GM21526 (cell line): ENCODE results near the gene GTF2IRD2.
"Not testable (repeated sequence)": the region's sequence is repeated elsewhere in the genome, so short reads cannot be mapped to it uniquely, and the experiment has no call there.

Source experiments
- ATAC-seq: cut with Tn5 transposase; IDR thresholded peaks from one replicate; pipeline ENCODE4 v1.9.1; 2021; ENCODE audit warnings: moderate library complexity; ENCODE audit not compliant: unreplicated experiment, low FRiP score

The GTF2IRD2 gene

DNA sequence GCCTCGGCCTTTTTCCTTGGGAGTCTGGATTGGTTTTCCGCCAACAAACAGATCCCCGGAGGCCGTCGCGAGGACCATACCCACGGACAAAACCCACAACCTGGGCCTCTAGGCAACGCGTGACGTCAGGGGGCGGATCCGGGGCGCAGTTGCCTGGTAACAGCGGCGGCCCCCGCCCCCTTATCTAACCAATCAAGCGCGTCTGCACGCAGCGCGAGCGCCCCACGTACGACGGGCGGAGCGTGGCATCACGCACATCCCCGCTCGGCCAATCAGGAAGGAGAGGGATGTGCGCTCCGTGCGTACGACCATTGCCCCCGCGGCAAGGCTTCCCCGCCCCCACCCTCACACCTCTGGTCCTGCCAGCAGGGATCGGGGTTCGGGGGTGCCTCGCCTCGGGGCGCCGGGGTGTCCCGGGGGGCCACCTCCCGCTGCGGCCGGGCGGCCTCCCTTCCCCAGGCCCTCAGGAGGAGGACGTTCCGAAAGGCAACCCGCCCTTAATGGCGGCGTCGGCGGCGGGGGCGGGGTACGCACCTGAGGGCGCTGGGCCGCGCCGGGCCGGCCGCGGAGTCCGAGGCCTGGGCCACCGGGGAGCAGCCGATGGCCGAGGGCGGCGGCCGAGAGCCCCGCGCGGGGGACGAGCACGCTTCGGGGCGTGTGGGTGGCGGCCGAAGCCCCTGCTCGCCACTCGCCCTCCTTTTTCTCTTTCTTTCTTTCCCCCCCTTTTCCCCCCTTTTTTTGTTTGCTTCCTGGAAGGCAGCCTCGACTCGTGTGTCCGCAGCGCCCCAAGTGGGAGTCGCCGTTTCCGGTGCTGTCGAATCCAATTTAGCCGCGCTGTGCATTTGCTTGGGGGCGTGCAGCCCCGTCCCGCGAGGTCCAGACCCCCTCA lies at the start of gene GTF2IRD2:
TSS of gene GTF2IRD2 (minus strand) at position 773 of the 889 bp plus-strand sequence. CDS start 15,227 bp downstream, outside the sequence.
- peak; percentile 77 for ATAC-seq

DNA sequence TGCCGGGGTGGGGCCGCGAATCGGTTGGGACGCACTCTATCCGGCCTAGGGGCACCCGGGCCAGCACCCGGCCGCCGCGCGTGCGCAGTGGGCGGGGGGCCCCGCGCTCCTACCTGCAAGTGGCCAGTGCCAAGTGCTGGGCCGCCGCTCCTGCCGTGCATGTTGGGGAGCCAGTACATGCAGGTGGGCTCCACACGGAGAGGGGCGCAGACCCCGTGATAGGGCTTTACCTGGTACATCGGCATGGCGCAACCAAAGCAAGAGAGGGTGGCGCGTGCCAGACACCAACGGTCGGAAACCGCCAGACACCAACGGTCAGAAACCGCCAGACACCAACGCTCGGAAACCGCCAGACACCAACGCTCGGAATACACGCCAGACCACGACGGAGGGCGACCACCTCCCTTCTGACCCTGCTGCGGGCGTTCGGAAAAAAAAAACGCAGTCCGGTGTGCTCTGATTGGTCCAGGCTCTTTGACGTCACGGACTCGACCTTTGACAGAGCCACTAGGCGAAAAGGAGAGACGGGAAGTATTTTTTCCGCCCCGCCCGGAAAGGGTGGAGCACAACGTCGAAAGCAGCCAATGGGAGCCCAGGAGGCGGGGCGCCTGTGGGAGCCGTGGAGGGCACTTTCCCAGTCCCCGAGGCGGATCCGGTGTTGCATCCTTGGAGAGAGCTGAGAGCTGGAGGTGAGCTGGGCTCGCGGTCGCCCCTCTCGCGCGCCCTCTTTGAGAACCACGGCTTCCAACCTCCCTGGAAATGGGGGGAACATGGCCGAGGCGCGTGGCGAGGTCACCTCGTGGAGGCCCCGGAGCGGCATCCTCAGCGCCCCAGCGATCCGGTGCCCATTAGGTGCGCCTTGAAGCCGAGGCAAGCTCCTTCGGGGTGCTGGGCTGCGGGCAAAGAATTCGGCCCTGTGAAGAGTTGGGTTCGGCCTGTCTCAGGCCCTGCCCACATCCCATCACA lies 39.0 kb upstream of the GTF2IRD2 start:
- not testable (repeated sequence) for ATAC-seq

DNA sequence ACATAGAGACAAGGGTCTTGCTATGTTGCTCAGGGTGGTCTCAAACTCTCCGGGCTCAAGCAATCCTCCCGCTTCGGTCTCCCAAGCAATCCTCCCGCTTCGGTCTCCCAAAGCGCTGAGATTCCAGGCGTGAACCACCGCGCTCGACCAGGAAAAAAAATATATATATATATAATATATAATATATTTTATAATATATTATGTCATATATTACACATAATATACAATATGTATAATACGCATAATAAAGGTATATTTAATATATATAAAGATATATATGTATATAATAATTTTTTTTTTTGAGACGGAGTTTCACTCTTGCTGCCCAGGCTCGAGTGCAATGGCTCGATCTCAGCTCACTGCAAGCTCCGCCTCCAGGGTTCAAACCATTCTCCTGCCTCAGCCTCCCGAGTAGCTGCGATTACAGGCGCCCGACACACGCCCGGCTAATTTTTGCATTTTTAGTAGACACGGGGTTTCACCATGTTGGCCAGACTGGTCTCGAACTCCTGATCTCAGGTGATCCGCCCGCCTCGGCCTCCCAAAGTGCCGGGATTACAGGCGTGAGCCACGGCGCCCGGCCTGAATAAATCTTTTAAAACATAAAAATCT lies 38.2 kb upstream of the GTF2IRD2 start:
- not testable (repeated sequence) for ATAC-seq

DNA sequence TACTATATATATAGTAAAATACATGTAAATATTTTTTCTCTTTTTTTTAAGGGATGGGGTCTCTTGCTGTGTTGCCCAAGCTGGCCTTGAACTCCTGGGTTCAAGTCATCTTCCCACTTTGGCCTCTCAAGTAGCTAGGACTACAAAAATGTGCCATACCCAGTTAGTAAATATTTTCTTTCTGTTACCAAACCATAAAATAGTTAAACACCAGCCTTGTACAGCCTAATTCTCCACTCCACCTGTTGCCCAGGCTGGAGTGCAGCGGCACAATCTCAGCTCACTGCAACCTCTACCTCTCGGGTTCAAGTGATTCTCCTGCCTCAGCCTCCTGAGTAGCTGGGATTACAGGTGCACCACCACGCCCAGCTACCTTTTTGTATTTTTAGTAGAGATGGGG lies 33.9 kb upstream of the GTF2IRD2 start:
- not testable (repeated sequence) for ATAC-seq

DNA sequence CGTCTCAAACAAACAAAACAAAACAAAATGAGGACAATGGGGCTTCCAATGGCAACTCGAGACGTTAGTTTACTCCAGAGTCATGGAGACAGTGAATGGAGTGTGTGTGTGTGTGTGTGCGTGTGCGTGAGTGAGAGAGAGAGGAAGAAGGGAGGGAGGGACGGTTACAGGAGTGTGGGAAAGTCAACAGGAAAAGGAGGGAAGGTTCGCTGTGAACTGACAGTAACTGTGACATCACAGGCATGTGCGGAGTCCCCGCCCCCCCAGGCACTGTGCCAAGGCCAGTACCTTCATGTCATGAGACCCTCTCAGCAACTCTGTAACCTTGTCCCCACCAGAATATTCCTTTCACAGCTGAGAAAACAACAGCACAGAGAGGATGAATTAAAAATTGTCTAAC lies 30.7 kb upstream of the GTF2IRD2 start:
- not testable (repeated sequence) for ATAC-seq

DNA sequence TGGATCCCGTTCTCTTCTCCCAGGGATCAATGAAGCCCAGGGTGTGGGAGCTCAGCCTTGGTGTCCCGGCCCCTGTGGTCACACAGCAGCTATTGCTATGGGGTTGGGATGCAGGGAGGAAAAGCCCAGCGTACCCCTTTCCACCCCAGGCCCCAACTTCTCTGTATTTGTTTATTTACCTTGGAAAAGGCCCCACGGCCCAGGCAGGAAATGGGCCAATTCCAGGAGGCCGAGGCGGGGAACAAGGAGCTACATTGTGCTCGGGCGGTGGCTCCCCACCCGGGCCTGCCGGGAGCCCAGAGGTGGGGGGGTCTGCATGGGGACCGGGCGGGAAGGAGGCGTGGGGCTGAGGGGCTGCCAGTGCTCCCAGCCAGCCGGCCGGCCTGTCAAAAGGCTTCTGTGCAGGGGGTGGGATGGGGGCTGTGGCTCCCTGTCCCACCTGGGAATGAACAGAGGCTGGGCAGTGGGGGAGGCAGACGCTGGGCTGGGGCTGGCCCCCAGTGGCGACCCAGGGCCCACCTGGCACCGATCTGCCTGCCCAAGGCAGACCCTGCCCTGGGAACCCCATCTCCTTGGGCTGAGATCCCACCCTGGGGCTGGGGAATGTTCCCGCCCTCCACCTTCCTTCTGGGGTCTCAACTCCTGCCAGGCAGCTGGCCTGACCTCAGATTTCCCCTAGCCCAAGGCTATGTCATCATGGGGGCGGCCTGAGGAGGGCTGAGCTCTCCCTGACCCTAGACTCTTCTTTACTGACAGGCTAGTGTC lies 23.5 kb upstream of the GTF2IRD2 start:
- ATAC-seq: not testable (repeated sequence)

DNA sequence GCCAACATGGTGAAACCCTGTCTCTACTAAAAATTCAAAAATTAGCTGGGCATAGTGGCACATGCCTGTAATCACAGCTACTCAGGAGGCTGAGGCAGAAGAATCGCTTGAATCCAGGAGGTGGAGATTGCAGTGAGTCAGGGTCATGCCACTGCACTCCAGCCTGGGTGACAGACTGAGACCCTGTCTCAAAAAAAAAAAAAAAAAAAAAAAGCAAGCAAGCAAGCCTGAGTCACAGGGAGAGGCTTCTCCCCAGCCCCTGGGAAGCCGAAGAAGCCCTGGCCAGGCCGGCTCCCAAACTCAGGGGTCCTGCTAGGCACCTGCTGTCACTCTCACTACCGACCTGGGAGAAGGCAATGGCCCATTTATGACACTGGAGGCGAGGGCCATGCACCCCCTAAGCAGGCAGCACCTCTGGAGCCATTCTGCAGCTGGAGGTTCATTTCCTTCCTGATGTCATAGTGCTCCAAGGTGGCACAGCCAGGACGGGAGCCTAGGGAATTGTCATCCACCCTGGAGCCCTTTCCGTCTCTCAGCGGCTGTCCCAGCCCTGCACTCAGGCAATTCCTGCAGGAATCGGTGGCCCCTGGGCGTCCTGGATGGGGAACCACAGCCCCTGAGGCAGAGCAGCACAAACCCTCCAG lies 22.8 kb upstream of the GTF2IRD2 start:
- not testable (repeated sequence) for ATAC-seq

DNA sequence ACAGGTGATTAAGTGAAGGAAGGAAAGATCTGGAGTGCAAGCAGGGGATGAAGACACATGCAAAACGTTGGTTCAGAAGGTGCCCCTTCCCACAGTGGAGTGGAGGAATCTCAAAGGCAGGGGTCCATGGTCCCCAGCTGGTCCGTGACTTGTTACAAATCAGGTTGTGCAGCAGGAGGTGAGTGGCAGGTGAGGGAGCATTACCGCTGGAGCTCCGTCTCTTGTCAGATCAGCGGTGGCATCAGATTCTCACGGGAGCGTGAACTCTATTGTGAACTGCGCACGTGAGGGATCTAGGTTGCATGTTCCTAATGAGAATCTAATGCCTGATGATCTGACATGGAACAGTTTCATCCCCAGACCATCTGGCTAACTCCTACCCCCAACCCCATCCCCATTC lies 21.1 kb upstream of the GTF2IRD2 start:
- not testable (repeated sequence) for ATAC-seq

DNA sequence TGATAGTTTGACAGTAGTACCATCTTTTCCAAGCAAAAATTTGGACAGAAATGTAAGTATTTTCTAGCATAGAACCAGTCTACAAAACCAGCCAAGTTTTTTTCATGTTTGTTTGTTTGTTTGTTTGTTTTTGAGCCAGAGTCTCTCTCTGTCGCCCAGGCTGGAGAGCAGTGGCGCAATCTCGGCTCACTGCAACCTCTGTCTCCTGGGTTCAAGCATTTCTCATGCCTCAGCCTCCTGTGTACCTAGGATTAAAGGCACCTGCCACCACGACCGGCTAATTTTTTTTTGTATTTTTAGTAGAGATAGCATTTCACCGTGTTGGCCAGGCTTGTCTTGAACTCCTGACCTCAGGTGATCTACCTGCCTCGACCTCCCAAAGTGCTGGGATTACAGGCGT lies 14.4 kb upstream of the GTF2IRD2 start:
- not testable (repeated sequence) for ATAC-seq

DNA sequence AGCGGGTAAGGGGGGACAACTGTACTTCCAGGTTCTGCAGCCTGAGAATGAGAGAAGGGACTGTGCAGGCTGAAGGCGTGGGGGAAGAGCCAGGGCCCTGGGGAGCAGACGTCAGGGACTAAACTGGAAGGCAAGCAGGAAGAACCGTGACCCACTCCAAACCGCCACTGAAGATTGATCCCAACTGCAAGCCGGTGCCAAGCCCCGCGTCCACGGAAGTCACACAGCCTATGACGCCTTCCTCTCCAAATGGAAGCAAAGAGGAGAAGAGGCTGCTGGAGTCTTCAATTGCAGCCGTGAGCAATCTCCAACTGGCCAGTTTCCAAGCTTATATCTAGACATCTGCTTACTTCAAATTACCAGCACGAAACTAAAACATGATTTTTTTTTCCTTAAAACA lies 1.6 kb downstream of the GTF2IRD2 start:
- ATAC-seq: not testable (repeated sequence)

DNA sequence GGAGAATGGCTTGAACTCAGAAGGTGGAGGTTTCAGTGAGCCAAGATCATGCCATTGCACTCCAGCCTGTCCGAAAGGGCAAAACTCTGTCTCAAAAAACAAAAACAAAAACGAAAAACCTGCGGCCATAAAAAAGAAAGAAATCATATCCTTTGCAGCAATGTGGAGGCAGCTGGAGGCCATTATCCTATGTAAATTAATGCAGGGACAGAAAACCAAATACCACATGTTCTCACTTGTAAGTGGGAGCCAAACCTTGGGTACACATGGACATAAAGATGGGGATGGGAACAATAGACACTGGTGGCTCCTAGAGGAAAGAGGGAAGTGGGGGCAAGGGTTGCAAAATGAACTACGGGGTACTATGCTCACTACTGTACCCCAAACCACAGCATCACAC lies 21.0 kb downstream of the GTF2IRD2 start:
- not testable (repeated sequence) for ATAC-seq

DNA sequence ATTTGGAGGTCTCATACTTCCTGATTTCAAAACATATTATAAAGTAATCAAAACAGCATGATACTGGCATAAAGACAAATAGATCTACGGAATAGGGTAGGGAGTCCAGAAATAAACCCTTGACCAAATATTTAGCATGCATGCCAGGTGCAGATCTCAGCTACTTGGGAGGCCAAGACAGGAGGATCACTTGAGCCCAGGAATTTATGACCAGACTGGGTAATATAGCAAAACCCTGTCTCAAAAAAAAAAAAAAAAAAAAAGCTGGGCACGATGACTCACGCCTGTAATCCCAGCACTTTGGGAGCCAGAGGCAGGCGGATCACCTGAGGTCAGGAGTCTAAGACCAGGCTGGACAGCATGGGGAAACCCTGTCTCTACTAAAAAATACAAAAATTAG lies 21.4 kb downstream of the GTF2IRD2 start:
- ATAC-seq: not testable (repeated sequence)

DNA sequence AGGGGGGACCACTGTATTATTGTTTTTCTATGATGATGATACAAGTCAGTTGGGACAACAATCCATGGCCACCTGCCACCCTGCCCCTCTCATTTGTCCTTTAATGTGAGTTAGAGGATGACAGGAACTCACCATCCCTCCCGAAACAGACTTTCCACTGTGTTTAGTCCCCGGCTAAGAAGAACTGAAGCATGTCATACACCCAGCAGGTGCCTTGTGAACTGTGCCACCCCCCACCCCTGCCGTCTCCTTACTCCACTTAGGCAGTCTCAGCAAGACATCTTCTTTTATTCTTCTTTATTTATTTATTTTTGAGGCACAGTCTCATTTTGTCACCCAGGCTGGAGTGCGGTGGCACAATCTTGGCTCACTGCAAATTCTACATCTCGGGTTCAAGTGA lies 30.1 kb downstream of the GTF2IRD2 start:
- ATAC-seq: not testable (repeated sequence)

DNA sequence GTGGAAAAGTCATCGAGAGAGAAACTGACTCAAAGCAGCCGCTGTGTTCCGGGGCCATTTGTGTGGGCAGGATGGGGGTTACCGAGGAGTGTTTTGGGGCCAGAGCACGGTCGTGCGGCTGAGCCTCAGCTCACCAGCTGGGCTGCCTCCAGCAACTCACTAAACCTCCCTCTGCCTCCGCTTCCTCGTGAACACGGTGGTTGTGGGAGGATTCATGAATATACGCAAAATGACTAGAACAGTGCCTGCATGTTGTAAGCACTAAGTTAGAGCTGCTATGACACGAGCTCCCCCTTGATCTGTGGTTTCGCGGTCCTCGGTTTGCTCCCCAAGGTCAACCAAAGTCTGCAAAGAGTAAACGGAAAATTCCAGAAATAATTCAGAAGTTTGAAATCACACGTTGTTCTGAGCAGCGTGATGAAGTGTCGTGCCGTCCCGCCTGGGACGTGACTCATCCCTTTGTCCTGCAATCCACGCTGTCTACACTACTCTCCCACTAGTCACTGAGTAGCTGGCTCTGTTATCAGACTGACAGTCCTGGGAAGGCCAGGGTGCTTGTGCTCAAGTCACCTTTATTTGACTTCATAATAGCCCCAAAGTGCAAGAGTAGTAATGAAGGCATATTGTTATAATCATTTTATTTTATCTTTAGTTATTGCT lies 31.1 kb downstream of the GTF2IRD2 start:
- peak; percentile 85 for ATAC-seq

DNA sequence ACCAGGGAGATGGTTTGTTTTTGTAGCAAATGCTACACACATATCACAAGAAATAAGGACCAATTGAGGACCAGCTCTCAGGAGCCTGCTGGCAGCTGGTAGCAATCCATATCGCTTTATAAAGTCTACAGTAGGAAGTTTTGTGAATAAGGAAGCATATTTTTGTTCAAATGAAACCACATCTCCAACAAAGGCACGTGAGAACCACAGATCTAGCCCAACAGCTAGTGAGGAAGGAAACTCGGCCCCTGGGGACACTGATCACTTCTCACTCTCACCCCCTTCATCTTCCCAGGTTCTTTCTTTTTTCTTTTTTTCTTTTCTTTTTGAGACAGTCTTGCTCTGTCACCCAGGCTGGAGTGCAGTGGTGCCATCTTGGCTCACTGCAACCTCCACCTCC lies 35.5 kb downstream of the GTF2IRD2 start:
- ATAC-seq: not testable (repeated sequence)

DNA sequence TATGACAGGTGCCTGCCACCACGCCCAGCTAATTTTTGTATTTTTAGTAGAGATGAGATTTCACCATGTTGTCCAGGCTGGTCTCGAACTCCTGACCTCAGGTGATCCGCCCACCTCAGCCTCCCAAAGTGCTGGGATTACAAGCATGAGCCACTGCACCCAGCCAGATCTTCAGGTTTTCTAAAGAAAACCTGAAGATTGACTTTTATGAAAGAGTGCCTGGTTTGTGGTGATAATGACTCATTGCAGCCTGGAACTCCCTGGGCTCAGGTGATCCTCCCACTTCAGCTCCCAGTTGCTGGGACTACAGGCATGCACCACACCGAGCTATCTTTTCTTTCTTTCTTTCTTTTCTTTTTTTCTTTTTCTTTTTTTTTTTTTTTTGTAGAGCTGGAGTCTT lies 52.8 kb downstream of the GTF2IRD2 start:
- ATAC-seq: not testable (repeated sequence)

DNA sequence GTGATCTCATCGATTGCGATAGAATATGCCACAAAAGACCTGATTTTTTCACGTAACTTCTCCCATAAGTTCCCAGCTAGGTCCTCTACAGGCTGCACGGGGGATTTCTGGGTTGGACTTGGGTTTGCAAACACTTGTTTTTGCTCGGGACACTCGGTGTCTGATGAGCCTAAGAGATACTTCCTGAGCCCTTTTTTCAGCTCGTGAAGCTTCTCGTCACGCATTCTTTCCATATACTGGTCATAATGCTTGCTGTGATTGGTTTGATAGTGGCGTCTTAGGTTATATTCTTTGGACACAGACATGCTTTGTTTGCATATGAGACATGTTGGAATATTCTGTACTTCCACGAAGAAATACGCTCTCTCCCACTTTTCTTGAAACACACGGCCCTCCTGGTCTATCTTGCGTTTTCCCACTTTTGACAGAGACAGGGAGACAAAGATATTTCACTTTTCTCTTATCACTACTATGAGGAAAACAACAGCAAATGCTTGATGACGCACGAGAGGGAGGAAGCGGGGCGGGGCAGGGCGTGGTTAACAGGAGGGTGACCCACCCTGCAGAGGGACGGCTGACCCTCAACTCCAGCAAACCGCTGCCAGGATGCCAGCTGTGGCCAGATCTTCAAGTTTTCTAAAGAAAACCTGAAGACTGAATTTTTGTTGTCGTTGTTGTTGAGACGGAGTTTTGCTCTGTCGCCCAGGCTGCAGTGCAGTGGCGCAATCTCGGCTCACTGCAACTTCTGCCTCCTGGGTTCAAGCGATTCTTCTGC lies 53.4 kb downstream of the GTF2IRD2 start:
- not testable (repeated sequence) for ATAC-seq

DNA sequence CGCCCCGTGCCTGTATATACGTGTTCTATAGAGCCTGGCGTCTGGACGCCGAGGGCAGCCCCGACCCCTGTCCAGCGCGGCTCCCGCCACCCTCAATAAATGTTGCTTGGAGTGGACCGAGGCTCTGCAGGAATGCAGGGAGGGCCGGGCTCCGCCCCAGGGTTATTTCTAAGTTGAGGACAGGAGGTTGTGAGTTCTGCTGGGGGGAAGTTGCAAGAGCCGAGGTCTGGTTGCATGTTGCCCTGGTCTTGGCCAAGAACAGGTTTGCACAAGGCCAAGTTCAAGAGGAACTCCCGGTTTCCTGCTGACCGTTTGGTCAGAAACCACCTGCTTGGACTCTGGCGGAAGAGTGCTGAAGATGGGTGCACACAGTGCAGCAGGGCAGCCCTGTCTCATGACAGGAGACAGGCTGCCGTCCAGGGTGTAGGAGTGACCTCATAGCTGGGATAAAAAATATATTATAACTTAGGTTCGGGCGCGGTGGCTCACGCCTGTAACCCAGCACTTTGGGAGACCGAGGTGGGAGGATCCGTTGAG lies 62.1 kb downstream of the GTF2IRD2 start:
- ATAC-seq: not testable (repeated sequence)
